H7 (cell line): ENCODE measurements around the gene ADSL. TPM values are rescaled to one million over a fixed set of nuclear protein-coding genes. Genes with fewer than 3 reads are reported as not detected.
"Not testable (repeated sequence)": the region's sequence is repeated elsewhere in the genome, so short reads cannot be mapped to it uniquely, and the experiment has no call there.

Experiments
- DNase-seq: peaks from one replicate; pipeline ENCODE4 v3.0.0; 2012
- H3K27me3 ChIP-seq: 2 replicates; pipeline ENCODE4 v1.6.0; 2011; ENCODE audit warnings: mild to moderate bottlenecking, low read length; ENCODE audit not compliant: control insufficient read depth, insufficient read depth
- H3K36me3 ChIP-seq: replicated peaks from 2 replicates; pipeline ENCODE4 v1.5.1; 2011; ENCODE audit warnings: low read length; ENCODE audit not compliant: control insufficient read depth, insufficient read depth
- H3K4me3 ChIP-seq: 2 replicates; pipeline ENCODE4 v1.5.1; 2011; ENCODE audit warnings: low read depth, mild to moderate bottlenecking, control low read depth, low read length, moderate library complexity; ENCODE audit not compliant: insufficient read depth
- total RNA-seq: library from RNA; depleted of rRNA; stranded (reverse); fragments of >200 nt; shearing (Covaris generic); gene quantifications from 2 replicates; pipeline ENCODE4 v1.2.3, GENCODE V29; 2014; rRNA removed

The ADSL gene
- total RNA-seq = 208 and 251 TPM in 2 replicates

GRCh38 chr22:40346185-40347118, at the start of gene ADSL:
TSS of gene ADSL (plus strand) at chr22:40346500. CDS start at chr22:40346559, 59 bp downstream.
- H3K4me3 ChIP-seq = peak within 1 kb of the TSS; percentile 85
- peaks cover 15% of the 10 kb centered on the region for H3K36me3 ChIP-seq
- H3K27me3 ChIP-seq = no peaks in the 10 kb centered on the region
- DNase-seq = peak; percentile 96

GRCh38 chr22:40300316-40300715, 46.0 kb upstream of the ADSL start:
- Histone ChIP-seq H3K27me3 (no peaks in the 10 kb centered on the region), H3K4me3 (no peak overlapping the region), H3K36me3 (peaks cover 11% of the 10 kb centered on the region)
- no peak for DNase-seq

GRCh38 chr22:40300884-40301672, 45.2 kb upstream of the ADSL start:
- Histone ChIP-seq H3K4me3 (no peak overlapping the region), H3K27me3 (no peaks in the 10 kb centered on the region), H3K36me3 (peaks cover 11% of the 10 kb centered on the region)
- DNase-seq = no peak

- Histone ChIP-seq H3K36me3 (peaks cover 11% of the 10 kb centered on the region), H3K4me3 (no peak overlapping the region), H3K27me3 (no peaks in the 10 kb centered on the region)
- DNase-seq = no peak
These were observed 44.2 kb upstream of the ADSL start for GRCh38 chr22:40302149-40302548.

GRCh38 chr22:40305625-40306024, 40.7 kb upstream of the ADSL start:
- H3K27me3 ChIP-seq = no peaks in the 10 kb centered on the region
- no peak overlapping the region for H3K4me3 ChIP-seq
- peaks cover 21% of the 10 kb centered on the region for H3K36me3 ChIP-seq
- DNase-seq = no peak

- no peak for DNase-seq
- no peaks in the 10 kb centered on the region for H3K27me3 ChIP-seq
- H3K4me3 ChIP-seq = no peak overlapping the region
- peaks cover 27% of the 10 kb centered on the region for H3K36me3 ChIP-seq
These were observed 37.2 kb upstream of the ADSL start for GRCh38 chr22:40308999-40309573.

- Histone ChIP-seq H3K4me3 (no peak overlapping the region), H3K36me3 (peaks cover 28% of the 10 kb centered on the region), H3K27me3 (no peaks in the 10 kb centered on the region)
- no peak for DNase-seq
These were observed 36.7 kb upstream of the ADSL start for GRCh38 chr22:40309631-40310030.

GRCh38 chr22:40310081-40310767, 36.1 kb upstream of the ADSL start:
- Histone ChIP-seq H3K36me3 (peaks cover 30% of the 10 kb centered on the region), H3K27me3 (no peaks in the 10 kb centered on the region), H3K4me3 (no peak overlapping the region)
- DNase-seq = no peak

- H3K4me3 ChIP-seq = no peak overlapping the region
- no peak for DNase-seq
- peaks cover 35% of the 10 kb centered on the region for H3K36me3 ChIP-seq
- H3K27me3 ChIP-seq = no peaks in the 10 kb centered on the region
These were observed 35.6 kb upstream of the ADSL start for GRCh38 chr22:40310768-40311120.

GRCh38 chr22:40311646-40312045, 34.7 kb upstream of the ADSL start:
- DNase-seq, H3K27me3 ChIP-seq, H3K4me3 ChIP-seq: not testable (repeated sequence)
- peaks cover 37% of the 10 kb centered on the region for H3K36me3 ChIP-seq

- Histone ChIP-seq H3K27me3 (no peaks in the 10 kb centered on the region), H3K36me3 (peaks cover 37% of the 10 kb centered on the region), H3K4me3 (no peak overlapping the region)
- no peak for DNase-seq
These were observed 34.2 kb upstream of the ADSL start for GRCh38 chr22:40312050-40312449.

GRCh38 chr22:40313007-40313406, 33.3 kb upstream of the ADSL start:
- no peak for DNase-seq
- H3K27me3 ChIP-seq = no peaks in the 10 kb centered on the region
- peaks cover 34% of the 10 kb centered on the region for H3K36me3 ChIP-seq
- no peak overlapping the region for H3K4me3 ChIP-seq

- DNase-seq = no peak
- H3K27me3 ChIP-seq = no peaks in the 10 kb centered on the region
- H3K4me3 ChIP-seq = no peak overlapping the region
- H3K36me3 ChIP-seq = peaks cover 31% of the 10 kb centered on the region
These were observed 32.3 kb upstream of the ADSL start for GRCh38 chr22:40314041-40314440.

GRCh38 chr22:40320687-40321086, 25.6 kb upstream of the ADSL start:
- Histone ChIP-seq H3K4me3 (no peak overlapping the region), H3K36me3 (peaks cover 23% of the 10 kb centered on the region), H3K27me3 (no peaks in the 10 kb centered on the region)
- no peak for DNase-seq
